H9 (cell line): ENCODE measurements around the gene SNUPN. TPM values are rescaled to one million over a fixed set of nuclear protein-coding genes. Genes with fewer than 3 reads are reported as not detected.

Experiments
- DNase-seq: peaks from one replicate; pipeline ENCODE4 v3.0.0-alpha.2; 2017
- H2AFZ ChIP-seq: one replicate; pipeline ENCODE4 v1.6.1; 2013; ENCODE audit warnings: mild to moderate bottlenecking, low read length, control low read depth, moderate library complexity
- H2AK5ac ChIP-seq: 2 replicates; pipeline ENCODE4 v1.6.1; 2013; ENCODE audit warnings: low read length, control low read depth, mixed read lengths; ENCODE audit not compliant: insufficient read length
- H2BK120ac ChIP-seq: one replicate; pipeline ENCODE4 v1.6.1; 2013; ENCODE audit warnings: low read depth, mild to moderate bottlenecking, low read length, control low read depth, inconsistent platforms; ENCODE audit not compliant: poor library complexity, severe bottlenecking
- H2BK12ac ChIP-seq: 2 replicates; pipeline ENCODE4 v1.6.1; 2013; ENCODE audit warnings: low read length, control low read depth, mixed read lengths, low read depth; ENCODE audit not compliant: insufficient read length
- H2BK15ac ChIP-seq: 2 replicates; pipeline ENCODE4 v1.6.1; 2013; ENCODE audit warnings: low read depth, low read length, control low read depth
- H2BK20ac ChIP-seq: one replicate; pipeline ENCODE4 v1.6.1; 2013; ENCODE audit warnings: low read depth, mild to moderate bottlenecking, low read length, control low read depth, inconsistent platforms; ENCODE audit not compliant: poor library complexity, severe bottlenecking
- H2BK5ac ChIP-seq: 2 replicates; pipeline ENCODE4 v1.6.1; 2013; ENCODE audit warnings: low read length, control low read depth, mixed read lengths; ENCODE audit not compliant: insufficient read length
- H3K14ac ChIP-seq: 2 replicates; pipeline ENCODE4 v1.6.1; 2013; ENCODE audit warnings: low read length, control low read depth; ENCODE audit not compliant: insufficient read depth
- H3K18ac ChIP-seq: 2 replicates; pipeline ENCODE4 v1.6.1; 2013; ENCODE audit warnings: low read depth, mild to moderate bottlenecking, mixed read lengths, low read length, control low read depth; ENCODE audit not compliant: insufficient read length
- H3K23ac ChIP-seq: 2 replicates; pipeline ENCODE4 v1.6.1; 2013; ENCODE audit warnings: low read length, control low read depth, mixed read lengths, low read depth; ENCODE audit not compliant: insufficient read length
- H3K23me2 ChIP-seq: 2 replicates; pipeline ENCODE4 v1.6.1; 2013; ENCODE audit warnings: low read depth, mild to moderate bottlenecking, mixed read lengths, low read length, control low read depth; ENCODE audit not compliant: insufficient read length, poor library complexity, severe bottlenecking
- H3K27ac ChIP-seq: 2 replicates; pipeline ENCODE4 v1.5.1; 2013; ENCODE audit warnings: low read length, control low read depth, mixed read lengths, low read depth; ENCODE audit not compliant: insufficient read length
- H3K27me3 ChIP-seq: 2 replicates; pipeline ENCODE4 v1.6.1; 2013; ENCODE audit warnings: low read length, control low read depth, inconsistent platforms; ENCODE audit not compliant: insufficient read depth
- H3K4ac ChIP-seq: 2 replicates; pipeline ENCODE4 v1.6.1; 2013; ENCODE audit warnings: low read depth, mild to moderate bottlenecking, control low read depth, inconsistent platforms, low read length, moderate library complexity
- H3K4me1 ChIP-seq: 2 replicates; pipeline ENCODE4 v1.6.1; 2013; ENCODE audit warnings: low read length, control low read depth, inconsistent platforms; ENCODE audit not compliant: insufficient read depth
- H3K4me2 ChIP-seq: 2 replicates; pipeline ENCODE4 v1.6.1; 2013; ENCODE audit warnings: low read length, control low read depth, mixed read lengths; ENCODE audit not compliant: insufficient read length, insufficient read depth
- H3K56ac ChIP-seq: 2 replicates; pipeline ENCODE4 v1.6.1; 2013; ENCODE audit warnings: low read depth, mild to moderate bottlenecking, mixed read lengths, low read length, control low read depth; ENCODE audit not compliant: insufficient read length
- H3K79me1 ChIP-seq: 2 replicates; pipeline ENCODE4 v1.6.1; 2013; ENCODE audit warnings: low read depth, mild to moderate bottlenecking, moderate library complexity, low read length, control low read depth, inconsistent platforms; ENCODE audit not compliant: insufficient read depth, poor library complexity, severe bottlenecking
- H3K79me2 ChIP-seq: 2 replicates; pipeline ENCODE4 v1.6.1; 2013; ENCODE audit warnings: low read length, control low read depth, inconsistent platforms; ENCODE audit not compliant: insufficient read depth
- H3K9ac ChIP-seq: 2 replicates; pipeline ENCODE4 v1.6.1; 2013; ENCODE audit warnings: low read length, control low read depth, mixed read lengths; ENCODE audit not compliant: insufficient read length; ENCODE audit errors: extremely low read depth
- H3K9me3 ChIP-seq: one replicate; pipeline ENCODE4 v1.6.1; 2013; ENCODE audit warnings: low read depth, low read length, inconsistent platforms; ENCODE audit not compliant: control insufficient read depth
- H3T11ph ChIP-seq: one replicate; pipeline ENCODE4 v1.6.1; 2013; ENCODE audit warnings: mild to moderate bottlenecking, low read length, control low read depth, inconsistent platforms
- H4K20me1 ChIP-seq: one replicate; pipeline ENCODE4 v1.6.1; 2013; ENCODE audit not compliant: control insufficient read depth, insufficient read length, insufficient read depth
- H4K5ac ChIP-seq: 2 replicates; pipeline ENCODE4 v1.6.1; 2013; ENCODE audit warnings: low read depth, mild to moderate bottlenecking, mixed read lengths, low read length, control low read depth; ENCODE audit not compliant: insufficient read length
- H4K8ac ChIP-seq: replicated peaks from 2 replicates; pipeline ENCODE4 v1.6.1; 2013; ENCODE audit warnings: low read length, control low read depth, mixed read lengths, low read depth; ENCODE audit not compliant: insufficient read length
- H4K91ac ChIP-seq: 2 replicates; pipeline ENCODE4 v1.6.1; 2013; ENCODE audit warnings: low read depth, mild to moderate bottlenecking, moderate library complexity, mixed read lengths, low read length, control low read depth; ENCODE audit not compliant: insufficient read length
- H3K27ac Mint-ChIP-seq, 3 experiments: 2 replicates in 2 of 3; 3 replicates in 1 of 3; pipeline ENCODE4 v1.8.0; 2020 to 2021; ENCODE audit warnings: mixed read lengths in 3 of 3, mild to moderate bottlenecking in 1 of 3, moderate library complexity in 1 of 3
- H3K27me3 Mint-ChIP-seq: 2 replicates; pipeline ENCODE4 v1.8.0; 2021; ENCODE audit warnings: low read depth, mild to moderate bottlenecking, moderate library complexity, mixed read lengths
- H3K36me3 Mint-ChIP-seq, 3 experiments: 2 replicates in 2 of 3; 3 replicates in 1 of 3; pipeline ENCODE4 v1.8.0; 2020 to 2021; ENCODE audit warnings: low read depth in 3 of 3, mixed read lengths in 3 of 3; ENCODE audit not compliant: insufficient read depth in 1 of 3
- H3K4me1 Mint-ChIP-seq, 2 experiments: 2 replicates each; pipeline ENCODE4 v1.8.0; 2020; ENCODE audit warnings: mixed read lengths in 2 of 2
- H3K4me3 Mint-ChIP-seq, 2 experiments: 2 replicates in 1 of 2; 3 replicates in 1 of 2; pipeline ENCODE4 v1.8.0; 2020 to 2021; ENCODE audit warnings: mild to moderate bottlenecking in 2 of 2, mixed read lengths in 2 of 2, moderate library complexity in 1 of 2
- H3K9me3 Mint-ChIP-seq, 2 experiments: 2 replicates in 1 of 2; 3 replicates in 1 of 2; pipeline ENCODE4 v1.8.0; 2020; ENCODE audit warnings: mild to moderate bottlenecking in 2 of 2, mixed read lengths in 2 of 2, moderate library complexity in 1 of 2
- CTCF ChIP-seq: fragments of 200-600 bp; sonication (generic); conservative IDR thresholded peaks from 3 replicates; pipeline ENCODE4 v1.8.0; 2021; ENCODE audit warnings: antibody characterized with exemption, mild to moderate bottlenecking
- WGBS: extraction: QIAGEN DNeasy Blood & Tissue Kit; methylation state at CpG from one replicate; pipeline ENCODE4 v1.1.7; 2013; ENCODE audit warnings: missing lambda C conversion rate, low lambda C conversion rate, mixed read lengths; ENCODE audit not compliant: insufficient read length; ENCODE audit errors: extremely low coverage; 5-methylcytosine and 5-hydroxymethylcytosine counted together
- total RNA-seq: library from RNA; stranded (reverse); gene quantifications from 2 replicates; pipeline ENCODE4 v1.2.1, GENCODE V29; 2021

The SNUPN gene
- total RNA-seq, 1 experiment from 2014 or later, result 32.7 TPM

- no peaks in the 10 kb centered on the region for H3K27me3 ChIP-seq
- H3K27ac ChIP-seq, result no peak overlapping the region
- H2BK120ac ChIP-seq, result no peak overlapping the region
- H2BK20ac ChIP-seq, result no peak overlapping the region
- no peak overlapping the region for H2BK15ac ChIP-seq
- no peak for TF ChIP-seq CTCF
- H3K4me3 Mint-ChIP-seq, result peak overlapping the region; percentile 92 to 93
- no peak overlapping the region for H2AFZ ChIP-seq
- H3K36me3 Mint-ChIP-seq, result peaks cover 0 to 10% (median 3%) of the 10 kb centered on the region in 3 experiments; a peak in 3 of 7 replicates
- peak overlapping the region; percentile 89 for H4K91ac ChIP-seq
- H3T11ph ChIP-seq, result no peak overlapping the region
- peaks cover 9% of the 10 kb centered on the region for H3K79me1 ChIP-seq
- H3K4me1 ChIP-seq, result no peaks in the 10 kb centered on the region
- peaks cover 28 to 34% of the 10 kb centered on the region in 2 experiments for H3K4me1 Mint-ChIP-seq
- peak overlapping the region; percentile 96 for H3K14ac ChIP-seq
- H3K4me2 ChIP-seq, result peak overlapping the region; percentile 98
- no CpG with 5 or more reads among the region's 16 CpGs for WGBS
- no peaks in the 10 kb centered on the region for H4K20me1 ChIP-seq
- peak overlapping the region; percentile 82 for H3K4ac ChIP-seq
- H4K5ac ChIP-seq, result peak overlapping the region; percentile 92
- H3K79me2 ChIP-seq, result peaks cover 20% of the 10 kb centered on the region; the same call in 1 of the 2 replicates
- peak overlapping the region; percentile 98 for H3K9ac ChIP-seq
- no peak overlapping the region for H3K56ac ChIP-seq
- no peak overlapping the region for H2BK12ac ChIP-seq
- peak overlapping the region; percentile 79 for H2BK5ac ChIP-seq
- peaks cover 15% of the 10 kb centered on the region for H3K23me2 ChIP-seq
- peak overlapping the region; percentile 79 to 94 (median 91); a peak in 6 of 7 replicates for H3K27ac Mint-ChIP-seq
- no peak for DNase-seq
- no peaks in the 10 kb centered on the region for H3K27me3 Mint-ChIP-seq
- H3K23ac ChIP-seq, result peak overlapping the region; percentile 56
- no peak overlapping the region for H2AK5ac ChIP-seq
- H3K18ac ChIP-seq, result peak overlapping the region; percentile 97
- H3K9me3 Mint-ChIP-seq, result no peaks in the 10 kb centered on the region
- no peak overlapping the region for H4K8ac ChIP-seq
- H3K9me3 ChIP-seq, result no peaks in the 10 kb centered on the region
These were observed 13.7 kb upstream of the SNUPN start for GRCh38 chr15:75639191-75639708.
